ENCODE measurements around the gene PTGIS. TPM values are rescaled to one million over a fixed set of nuclear protein-coding genes. Genes with fewer than 3 reads are reported as not detected.
"Not testable (repeated sequence)": the region's sequence is repeated elsewhere in the genome, so short reads cannot be mapped to it uniquely, and the experiment has no call there.

PTGIS gene
- polyA plus RNA-seq (2013, experiment 1 of 2): 13.1 TPM
- 13.0 TPM for polyA plus RNA-seq (2013, experiment 2 of 2)

DNA sequence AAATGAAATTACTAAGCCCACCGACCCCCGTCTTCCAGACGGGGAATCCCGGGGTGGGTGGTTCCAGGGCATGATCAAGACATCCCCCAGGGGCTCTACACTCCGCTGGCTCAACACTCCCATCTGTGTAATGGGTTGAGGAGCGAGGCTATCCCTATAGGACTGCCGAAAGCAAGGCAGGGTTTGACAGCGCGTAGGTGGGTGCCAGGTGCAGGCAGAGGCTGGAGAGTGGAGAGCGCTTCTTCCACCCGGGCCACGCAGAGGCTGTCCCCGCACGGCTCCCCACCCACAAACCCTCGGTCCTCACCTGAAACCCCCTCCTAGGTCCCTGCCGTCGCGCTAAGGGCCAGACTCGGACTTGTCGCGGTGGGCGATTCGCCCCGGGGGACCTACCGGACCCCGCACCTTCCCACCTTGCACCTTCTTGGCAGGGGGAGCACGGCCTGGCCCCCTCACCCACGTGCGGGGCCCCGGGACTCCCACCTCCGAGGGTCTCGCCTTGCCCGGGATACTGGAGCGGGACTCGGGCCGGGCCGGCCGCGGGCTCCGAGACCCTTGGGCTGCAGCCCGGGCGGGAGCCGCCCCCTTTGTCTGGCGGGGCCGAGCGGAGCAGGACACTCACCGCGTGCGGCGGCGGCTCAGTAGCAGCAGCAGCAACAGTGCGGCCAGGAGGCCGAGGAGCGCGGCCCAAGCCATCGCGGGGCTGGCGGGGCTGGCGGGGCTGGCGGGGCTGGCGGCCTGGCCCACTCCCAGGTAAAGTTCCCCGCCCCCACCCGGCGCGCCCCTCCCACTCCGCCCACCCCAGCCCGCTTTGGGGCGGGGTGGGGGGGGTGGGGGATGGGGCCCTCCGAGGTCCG is at the start of gene PTGIS:
PTGIS (minus strand) TSS at position 717 of the 857 bp plus-strand sequence; CDS start at position 696, 21 bp downstream.
- Histone ChIP-seq H3K4me3 (ENCODE audit: low read length) (peak within 1 kb of the TSS; percentile 72), H4K5ac (ENCODE audit: low read length) (no peak within 1 kb of the TSS), H2AK5ac (ENCODE audit: low read length) (peak within 1 kb of the TSS; percentile 83), H3K27me3 (ENCODE audit: insufficient read depth, low read length, poor library complexity) (no peaks in the 10 kb centered on the region), H3K79me2 (ENCODE audit: control insufficient read depth, insufficient read depth, low read length) (peaks cover 7% of the 10 kb centered on the region), H4K8ac (ENCODE audit: low read depth, low read length) (peak within 1 kb of the TSS; percentile 77), H3K4me1 (ENCODE audit: control insufficient read depth, low read depth, low read length) (peaks cover 8% of the 10 kb centered on the region), H2BK120ac (ENCODE audit: low read depth, low read length) (peak within 1 kb of the TSS; percentile 80), H2BK5ac (ENCODE audit: low read length) (peak within 1 kb of the TSS; percentile 96), H3K4me2 (ENCODE audit: low read length) (peak within 1 kb of the TSS; percentile 90), H3K56ac (ENCODE audit: low read length) (peak within 1 kb of the TSS; percentile 93), H3K36me3 (ENCODE audit: control insufficient read depth, insufficient read depth, low read length) (no peaks in the 10 kb centered on the region), H3K18ac (ENCODE audit: low read length) (peak within 1 kb of the TSS; percentile 78), H3K27ac (ENCODE audit: low read depth, low read length) (peak within 1 kb of the TSS; percentile 86), H3K23ac (ENCODE audit: low read length) (peak within 1 kb of the TSS; percentile 86), H3K4ac (ENCODE audit: low read depth, low read length) (peak within 1 kb of the TSS; percentile 83), H2BK15ac (replicated peaks; ENCODE audit: low read depth) (peak within 1 kb of the TSS; percentile 14), H3K79me1 (ENCODE audit: low read length) (peaks cover 2% of the 10 kb centered on the region), H3K9ac (ENCODE audit: low read length) (peak within 1 kb of the TSS; percentile 86)
- no CpG with 5 or more reads among the region's 70 CpGs for WGBS (ENCODE audit: extremely low coverage, insufficient coverage, low lambda C conversion rate)
- peak; percentile 86 for DNase-seq

DNA sequence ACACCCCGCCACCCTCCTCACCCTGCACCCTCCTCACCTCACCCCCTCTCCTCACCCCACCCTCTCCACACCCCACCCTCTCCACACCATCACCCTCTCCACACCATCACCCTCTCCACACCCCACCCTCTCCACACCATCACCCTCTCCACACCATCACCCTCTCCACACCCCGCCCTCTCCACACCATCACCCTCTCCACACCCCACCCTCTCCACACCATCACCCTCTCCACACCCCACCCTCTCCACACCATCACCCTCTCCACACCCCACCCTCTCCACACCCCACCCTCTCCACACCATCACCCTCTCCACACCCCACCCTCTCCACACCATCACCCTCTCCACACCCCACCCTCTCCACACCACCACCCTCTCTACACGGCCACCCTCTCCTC is 49.5 kb upstream of the PTGIS start:
- H3K4me3 ChIP-seq (ENCODE audit: low read length); H3K27me3 ChIP-seq (ENCODE audit: insufficient read depth, low read length, poor library complexity); H3K56ac ChIP-seq (ENCODE audit: low read length); H3K79me1 ChIP-seq (ENCODE audit: low read length); H2BK120ac ChIP-seq (ENCODE audit: low read depth, low read length); H2AK5ac ChIP-seq (ENCODE audit: low read length); H2BK5ac ChIP-seq (ENCODE audit: low read length); H4K8ac ChIP-seq (ENCODE audit: low read depth, low read length); H3K4ac ChIP-seq (ENCODE audit: low read depth, low read length); H3K4me1 ChIP-seq (ENCODE audit: control insufficient read depth, low read depth, low read length); H3K4me2 ChIP-seq (ENCODE audit: low read length); DNase-seq; H3K18ac ChIP-seq (ENCODE audit: low read length); H3K36me3 ChIP-seq (ENCODE audit: control insufficient read depth, insufficient read depth, low read length); H3K27ac ChIP-seq (ENCODE audit: low read depth, low read length); H3K79me2 ChIP-seq (ENCODE audit: control insufficient read depth, insufficient read depth, low read length); H3K9ac ChIP-seq (ENCODE audit: low read length); H3K23ac ChIP-seq (ENCODE audit: low read length); H4K5ac ChIP-seq (ENCODE audit: low read length); H2BK15ac ChIP-seq (replicated peaks; ENCODE audit: low read depth): not testable (repeated sequence)
- WGBS (ENCODE audit: extremely low coverage, insufficient coverage, low lambda C conversion rate): no CpG with 5 or more reads among the region's 3 CpGs

DNA sequence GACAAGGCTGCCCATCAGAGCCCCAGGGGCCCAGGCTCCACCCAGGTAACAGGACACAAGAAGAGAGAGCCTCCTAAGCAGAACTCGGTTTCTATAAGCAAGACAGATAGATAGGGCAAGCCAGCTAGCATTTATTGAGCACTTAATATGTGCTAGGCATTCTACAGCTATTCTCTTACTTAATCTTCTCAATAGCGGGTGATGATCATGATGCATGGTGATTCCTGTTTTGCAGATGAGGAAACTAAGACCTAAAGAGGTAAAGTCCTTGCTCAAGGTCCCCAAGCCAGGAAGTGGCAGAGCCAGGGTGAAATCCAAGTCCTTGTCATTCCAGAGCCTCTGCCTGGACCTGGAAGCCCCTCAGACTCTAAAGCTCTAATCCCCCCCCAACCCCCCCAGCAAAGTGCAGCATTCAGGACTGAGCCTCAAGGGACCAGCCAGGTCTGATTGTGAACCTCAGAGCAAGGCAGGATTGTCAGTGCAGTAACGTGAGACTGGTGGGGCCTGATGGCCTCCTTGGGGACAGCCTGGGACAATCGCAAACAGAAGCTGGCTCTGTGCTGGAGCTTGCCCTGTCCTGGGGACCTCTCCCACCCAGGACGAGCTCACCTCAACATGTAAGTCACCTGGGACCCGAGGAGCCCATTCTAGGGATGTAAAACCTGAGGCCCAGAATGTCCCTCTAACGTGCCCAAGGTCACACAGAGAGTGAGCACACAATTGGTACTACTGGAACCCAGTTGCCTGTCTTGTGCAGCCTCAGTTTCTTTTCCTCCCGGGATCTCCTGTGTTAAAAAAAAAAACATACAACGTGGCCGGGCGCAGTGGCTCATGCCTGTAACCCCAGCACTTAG is 48.4 kb upstream of the PTGIS start:
- Histone ChIP-seq H3K9ac (ENCODE audit: low read length) (no peak overlapping the region), H3K4me1 (ENCODE audit: control insufficient read depth, low read depth, low read length) (no peaks in the 10 kb centered on the region), H4K8ac (ENCODE audit: low read depth, low read length) (no peak overlapping the region), H2BK120ac (ENCODE audit: low read depth, low read length) (no peak overlapping the region), H3K4ac (ENCODE audit: low read depth, low read length) (no peak overlapping the region), H2BK15ac (replicated peaks; ENCODE audit: low read depth) (no peak overlapping the region), H3K18ac (ENCODE audit: low read length) (no peak overlapping the region), H2BK5ac (ENCODE audit: low read length) (no peak overlapping the region), H4K5ac (ENCODE audit: low read length) (no peak overlapping the region), H2AK5ac (ENCODE audit: low read length) (no peak overlapping the region), H3K27me3 (ENCODE audit: insufficient read depth, low read length, poor library complexity) (no peaks in the 10 kb centered on the region), H3K79me1 (ENCODE audit: low read length) (no peaks in the 10 kb centered on the region), H3K4me3 (ENCODE audit: low read length) (no peak overlapping the region), H3K79me2 (ENCODE audit: control insufficient read depth, insufficient read depth, low read length) (no peaks in the 10 kb centered on the region), H3K4me2 (ENCODE audit: low read length) (no peak overlapping the region), H3K23ac (ENCODE audit: low read length) (no peak overlapping the region), H3K56ac (ENCODE audit: low read length) (no peak overlapping the region), H3K27ac (ENCODE audit: low read depth, low read length) (no peak overlapping the region), H3K36me3 (ENCODE audit: control insufficient read depth, insufficient read depth, low read length) (no peaks in the 10 kb centered on the region)
- DNase-seq: no peak
- WGBS (ENCODE audit: extremely low coverage, insufficient coverage, low lambda C conversion rate): no CpG with 5 or more reads among the region's 11 CpGs

DNA sequence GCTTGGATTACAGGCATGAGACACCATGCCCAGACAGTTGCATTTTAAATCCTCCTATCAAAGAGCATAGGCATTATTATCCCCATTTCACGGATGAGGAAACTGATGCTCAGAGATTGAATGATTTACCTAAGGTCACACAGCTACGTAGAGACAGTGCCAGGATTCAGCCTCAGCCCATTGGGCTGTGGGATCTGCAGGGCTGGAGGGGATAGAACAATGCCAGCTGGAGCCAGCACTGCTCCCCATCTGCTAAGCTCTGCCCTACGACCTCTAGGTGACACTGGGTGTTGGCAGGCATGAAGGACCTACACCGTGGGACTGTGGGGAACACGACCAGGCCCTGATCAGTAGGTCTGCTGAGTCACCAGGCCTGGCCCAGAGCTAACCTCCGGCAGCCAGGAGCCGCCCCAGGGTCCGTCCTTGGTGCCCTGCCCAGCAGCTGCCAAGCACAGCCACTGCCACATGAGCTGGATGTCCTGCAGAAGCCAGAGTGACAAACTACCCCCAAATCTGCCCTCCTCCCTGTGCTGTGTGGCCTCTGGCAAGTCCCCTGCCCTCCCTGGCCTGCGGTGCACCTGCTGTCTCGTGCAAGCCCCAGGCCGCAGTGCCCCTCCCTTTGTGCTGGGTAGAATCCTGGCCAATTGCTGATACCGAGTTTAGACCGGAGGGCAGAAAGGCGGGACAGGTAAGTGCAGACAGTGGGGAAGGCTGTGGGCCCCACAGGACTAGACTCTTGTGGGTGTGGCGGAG is 47.6 kb upstream of the PTGIS start:
- H3K27me3 ChIP-seq (ENCODE audit: insufficient read depth, low read length, poor library complexity): no peaks in the 10 kb centered on the region
- H3K4ac ChIP-seq (ENCODE audit: low read depth, low read length): no peak overlapping the region
- H3K79me1 ChIP-seq (ENCODE audit: low read length): no peaks in the 10 kb centered on the region
- H3K4me3 ChIP-seq (ENCODE audit: low read length): no peak overlapping the region
- H3K36me3 ChIP-seq (ENCODE audit: control insufficient read depth, insufficient read depth, low read length): no peaks in the 10 kb centered on the region
- H4K8ac ChIP-seq (ENCODE audit: low read depth, low read length): no peak overlapping the region
- H2BK5ac ChIP-seq (ENCODE audit: low read length): no peak overlapping the region
- H2BK120ac ChIP-seq (ENCODE audit: low read depth, low read length): no peak overlapping the region
- no peak overlapping the region for H2AK5ac ChIP-seq (ENCODE audit: low read length)
- no peak for DNase-seq
- H2BK15ac ChIP-seq (replicated peaks; ENCODE audit: low read depth): no peak overlapping the region
- H3K4me2 ChIP-seq (ENCODE audit: low read length): no peak overlapping the region
- no peak overlapping the region for H3K9ac ChIP-seq (ENCODE audit: low read length)
- no peak overlapping the region for H3K27ac ChIP-seq (ENCODE audit: low read depth, low read length)
- no peak overlapping the region for H3K18ac ChIP-seq (ENCODE audit: low read length)
- H3K79me2 ChIP-seq (ENCODE audit: control insufficient read depth, insufficient read depth, low read length): no peaks in the 10 kb centered on the region
- no peak overlapping the region for H3K56ac ChIP-seq (ENCODE audit: low read length)
- no peaks in the 10 kb centered on the region for H3K4me1 ChIP-seq (ENCODE audit: control insufficient read depth, low read depth, low read length)
- no peak overlapping the region for H4K5ac ChIP-seq (ENCODE audit: low read length)
- no CpG with 5 or more reads among the region's 15 CpGs for WGBS (ENCODE audit: extremely low coverage, insufficient coverage, low lambda C conversion rate)
- H3K23ac ChIP-seq (ENCODE audit: low read length): no peak overlapping the region

DNA sequence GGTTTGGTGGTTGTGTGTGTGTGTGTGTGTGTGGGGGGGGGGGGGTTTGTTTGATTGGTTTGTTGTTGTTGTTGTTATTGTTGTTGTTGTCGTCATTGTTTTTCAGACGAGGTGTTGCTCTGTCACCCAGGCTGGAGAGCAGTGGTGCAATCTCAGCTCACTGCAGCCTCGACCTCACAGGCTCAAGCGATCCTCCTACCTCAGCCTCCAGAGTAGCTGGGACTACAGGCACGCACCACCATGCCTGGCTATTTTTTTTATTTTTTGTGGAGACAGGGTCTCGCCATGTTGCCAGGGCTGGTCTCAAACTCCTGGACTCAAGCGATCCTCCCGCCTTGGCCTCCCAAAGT is 47.1 kb upstream of the PTGIS start:
- H4K8ac ChIP-seq (ENCODE audit: low read depth, low read length); H3K79me1 ChIP-seq (ENCODE audit: low read length); DNase-seq; H3K27ac ChIP-seq (ENCODE audit: low read depth, low read length); H3K27me3 ChIP-seq (ENCODE audit: insufficient read depth, low read length, poor library complexity); H3K23ac ChIP-seq (ENCODE audit: low read length); H3K4me1 ChIP-seq (ENCODE audit: control insufficient read depth, low read depth, low read length); H4K5ac ChIP-seq (ENCODE audit: low read length); H3K9ac ChIP-seq (ENCODE audit: low read length); H3K4me2 ChIP-seq (ENCODE audit: low read length); H3K36me3 ChIP-seq (ENCODE audit: control insufficient read depth, insufficient read depth, low read length); H2BK15ac ChIP-seq (replicated peaks; ENCODE audit: low read depth); H3K18ac ChIP-seq (ENCODE audit: low read length); H3K79me2 ChIP-seq (ENCODE audit: control insufficient read depth, insufficient read depth, low read length); H2BK5ac ChIP-seq (ENCODE audit: low read length); H3K4me3 ChIP-seq (ENCODE audit: low read length); H2AK5ac ChIP-seq (ENCODE audit: low read length); H2BK120ac ChIP-seq (ENCODE audit: low read depth, low read length); H3K4ac ChIP-seq (ENCODE audit: low read depth, low read length); H3K56ac ChIP-seq (ENCODE audit: low read length): not testable (repeated sequence)
- WGBS (ENCODE audit: extremely low coverage, insufficient coverage, low lambda C conversion rate): no CpG with 5 or more reads among the region's 8 CpGs

Measured in mesendoderm (in vitro differentiated cells).